Mucosa of descending colon (tissue), 3 donors: ENCODE data around the gene ABL1. TPM values are rescaled to one million over a fixed set of nuclear protein-coding genes. Genes with fewer than 3 reads are reported as not detected.

Source experiments
- ATAC-seq: fragments of 200-7000 bp; cut with Tn5 transposase; one replicate; pipeline ENCODE4 v1.9.1; 2020; ENCODE audit warnings: mild to moderate bottlenecking, moderate library complexity
- DNase-seq, 3 donors: peaks; one replicate each; pipeline ENCODE4 v3.0.0-alpha.2; 2020
- H3K36me3 ChIP-seq: fragments of 200-600 bp; one replicate; pipeline ENCODE4 v1.8.0; 2021; ENCODE audit warnings: low read depth, mild to moderate bottlenecking
- H3K4me1 ChIP-seq: fragments of 200-600 bp; one replicate; pipeline ENCODE4 v1.8.0; 2021; ENCODE audit warnings: low read depth, mild to moderate bottlenecking
- H3K4me3 ChIP-seq: fragments of 200-600 bp; one replicate; pipeline ENCODE4 v1.8.0; 2021; ENCODE audit warnings: mild to moderate bottlenecking
- H3K9me3 ChIP-seq: fragments of 200-600 bp; one replicate; pipeline ENCODE4 v1.8.0; 2021; ENCODE audit warnings: mild to moderate bottlenecking
- CTCF ChIP-seq: fragments of 200-600 bp; IDR thresholded peaks from one replicate; pipeline ENCODE4 v1.8.0; 2022; ENCODE audit warnings: antibody characterized with exemption, mild to moderate bottlenecking
- intact Hi-C, 2 donors: fragments of 100-400 bp; cut with DNase I in 1 of 2; cut with micrococcal nuclease in 1 of 2; formaldehyde crosslinking; loops; one replicate each; pipeline versions ENCODE4 v1.11.0 to v1.11.1; 2022; cut with DNase I, micrococcal nuclease
- total RNA-seq, 3 donors: library from RNA; stranded (reverse); fragmentation: NEBNext Ultra II Directional in 2 of 3; extraction: Animal tissue kit (Norgen Biotek cat#: 25700) in 2 of 3; gene quantifications; one replicate each; pipeline versions ENCODE4 v1.2.1 to v1.2.4, GENCODE V29; 2021 to 2023
- donor health status: DM: no; HTN: no; CAD: no; lungs with moderate emphysema.
- donor health status: DM: no; HTN: no; CAD: no.
- donor health status: DM: no; HTN: yes; CAD: no.

The ABL1 gene
- total RNA-seq, 3 donors from 2014 or later: 86.6 to 147 (median 91.4) TPM

- intact Hi-C loops: no loop called here
- peaks cover 11% of the 10 kb centered on the region for H3K4me1 ChIP-seq
- H3K36me3 ChIP-seq: no peaks in the 10 kb centered on the region
- no peak overlapping the region for H3K4me3 ChIP-seq
- H3K9me3 ChIP-seq: no peaks in the 10 kb centered on the region
- ATAC-seq (no peak), DNase-seq (no peak)
- no peak for TF ChIP-seq CTCF
Measured at GRCh38 chr9:130897105-130897751, 62.2 kb downstream of the ABL1 start.

- TF ChIP-seq CTCF: no peak
- H3K4me3 ChIP-seq: no peak overlapping the region
- intact Hi-C loops: no loop called here
- H3K36me3 ChIP-seq: no peaks in the 10 kb centered on the region
- H3K4me1 ChIP-seq: peaks cover 11% of the 10 kb centered on the region
- H3K9me3 ChIP-seq: no peaks in the 10 kb centered on the region
- peak; percentile 19 for ATAC-seq
- DNase-seq: peak in 1 of 3 donors; percentile 24
Measured at GRCh38 chr9:130897848-130898551, 62.9 kb downstream of the ABL1 start.

GRCh38 chr9:130898552-130898852 lies 63.4 kb downstream of the ABL1 start:
- no peak overlapping the region for H3K4me3 ChIP-seq
- DNase-seq (peak; percentile 44 to 70 (median 60)), ATAC-seq (peak; percentile 56)
- intact Hi-C loops: no loop called here
- no peaks in the 10 kb centered on the region for H3K36me3 ChIP-seq
- H3K9me3 ChIP-seq: no peaks in the 10 kb centered on the region
- peaks cover 9% of the 10 kb centered on the region for H3K4me1 ChIP-seq
- TF ChIP-seq CTCF: no peak

- no peaks in the 10 kb centered on the region for H3K9me3 ChIP-seq
- peaks cover 8% of the 10 kb centered on the region for H3K4me1 ChIP-seq
- intact Hi-C loops: no loop called here
- no peak for TF ChIP-seq CTCF
- DNase-seq (peak in 1 of 3 donors; percentile 43), ATAC-seq (peak; percentile 22)
- H3K36me3 ChIP-seq: no peaks in the 10 kb centered on the region
- no peak overlapping the region for H3K4me3 ChIP-seq
Measured at GRCh38 chr9:130899051-130899748, 64.1 kb downstream of the ABL1 start.

- no peaks in the 10 kb centered on the region for H3K36me3 ChIP-seq
- TF ChIP-seq CTCF: no peak
- intact Hi-C loops: no loop called here
Measured at GRCh38 chr9:130900701-130901497, 65.8 kb downstream of the ABL1 start.

More at GRCh38 chr9:130900701-130901497, 65.8 kb downstream of the ABL1 start:
- Histone ChIP-seq H3K9me3 (no peaks in the 10 kb centered on the region), H3K4me3 (no peak overlapping the region), H3K4me1 (peaks cover 8% of the 10 kb centered on the region)
- ATAC-seq (peak; percentile 16), DNase-seq (no peak)
